NCI-H2196 (cell line): Measurements from ENCODE around the gene RBM28.

Experiments
- DNase-seq: peaks from one replicate; lab custom pipeline; 2025; ENCODE audit not compliant: unreplicated experiment; lab: John Stamatoyannopoulos, UW

Gene RBM28

GRCh38 chr7:128374041-128374440 lies 30.3 kb upstream of the RBM28 start:
- DNase-seq = no peak

- no peak for DNase-seq
These were observed 29.9 kb upstream of the RBM28 start for GRCh38 chr7:128373606-128374005.

GRCh38 chr7:128370491-128370890 lies 26.8 kb upstream of the RBM28 start:
- no peak for DNase-seq

GRCh38 chr7:128366986-128367385 lies 23.3 kb upstream of the RBM28 start:
- no peak for DNase-seq

GRCh38 chr7:128366300-128366699 lies 22.6 kb upstream of the RBM28 start:
- DNase-seq = no peak

- no peak for DNase-seq
These were observed 21.7 kb upstream of the RBM28 start for GRCh38 chr7:128365432-128365831.

- no peak for DNase-seq
These were observed 20.6 kb upstream of the RBM28 start for GRCh38 chr7:128364166-128364870.

GRCh38 chr7:128363261-128363721 lies 19.6 kb upstream of the RBM28 start:
- DNase-seq = no peak

GRCh38 chr7:128362670-128363069 lies 19.0 kb upstream of the RBM28 start:
- DNase-seq = no peak

GRCh38 chr7:128361411-128362379 lies 18.0 kb upstream of the RBM28 start, which contains the start of gene PRRT4:
Gene PRRT4, minus strand, starts transcription at chr7:128361690.
- peak; percentile 33 for DNase-seq

- DNase-seq = no peak
These were observed 16.6 kb upstream of the RBM28 start for GRCh38 chr7:128360359-128360678.

GRCh38 chr7:128359939-128360338 lies 16.2 kb upstream of the RBM28 start:
- DNase-seq = no peak

- no peak for DNase-seq
These were observed 15.6 kb upstream of the RBM28 start for GRCh38 chr7:128359336-128359735.

GRCh38 chr7:128358233-128358632 lies 14.5 kb upstream of the RBM28 start:
- no peak for DNase-seq

GRCh38 chr7:128357217-128357613 lies 13.5 kb upstream of the RBM28 start:
- no peak for DNase-seq

GRCh38 chr7:128356546-128357216 lies 13.0 kb upstream of the RBM28 start:
- DNase-seq = no peak

GRCh38 chr7:128353610-128354009 lies 9.9 kb upstream of the RBM28 start:
- DNase-seq = no peak

GRCh38 chr7:128353189-128353588 lies 9.5 kb upstream of the RBM28 start:
- DNase-seq = no peak

- DNase-seq = no peak
These were observed 8.9 kb upstream of the RBM28 start for GRCh38 chr7:128352636-128353035.

GRCh38 chr7:128352153-128352537 lies 8.4 kb upstream of the RBM28 start:
- no peak for DNase-seq

GRCh38 chr7:128351296-128352152 lies 7.8 kb upstream of the RBM28 start:
- DNase-seq = no peak
